GM21786 (cell line): ENCODE results near the gene BAIAP2L1.
"Not testable (repeated sequence)": the region's sequence is repeated elsewhere in the genome, so short reads cannot be mapped to it uniquely, and the experiment has no call there.

Experiments used
- ATAC-seq: cut with Tn5 transposase; IDR thresholded peaks from one replicate; pipeline ENCODE4 v1.9.1; 2021; ENCODE audit not compliant: unreplicated experiment

BAIAP2L1 gene

GRCh38 chr7:98399890-98400541 is 874 bp downstream of the BAIAP2L1 start:
- ATAC-seq: no peak

GRCh38 chr7:98399462-98399861 is 1.4 kb downstream of the BAIAP2L1 start:
- no peak for ATAC-seq

GRCh38 chr7:98398567-98399372 is 2.1 kb downstream of the BAIAP2L1 start:
- ATAC-seq: no peak

GRCh38 chr7:98396768-98397167 is 4.1 kb downstream of the BAIAP2L1 start:
- no peak for ATAC-seq

- ATAC-seq: no peak
Measured at GRCh38 chr7:98395951-98396350, 4.9 kb downstream of the BAIAP2L1 start.

- no peak for ATAC-seq
Measured at GRCh38 chr7:98395481-98395880, 5.4 kb downstream of the BAIAP2L1 start.

GRCh38 chr7:98394377-98394836 is 6.5 kb downstream of the BAIAP2L1 start:
- ATAC-seq: no peak

- ATAC-seq: no peak
Measured at GRCh38 chr7:98387544-98388226, 13.2 kb downstream of the BAIAP2L1 start.

GRCh38 chr7:98387131-98387530 is 13.8 kb downstream of the BAIAP2L1 start:
- no peak for ATAC-seq

GRCh38 chr7:98385532-98385931 is 15.4 kb downstream of the BAIAP2L1 start:
- not testable (repeated sequence) for ATAC-seq

GRCh38 chr7:98378210-98378819 is 22.6 kb downstream of the BAIAP2L1 start:
- no peak for ATAC-seq

GRCh38 chr7:98376711-98377110 is 24.2 kb downstream of the BAIAP2L1 start:
- no peak for ATAC-seq

- no peak for ATAC-seq
Measured at GRCh38 chr7:98375664-98376063, 25.2 kb downstream of the BAIAP2L1 start.

- ATAC-seq: no peak
Measured at GRCh38 chr7:98374285-98374680, 26.6 kb downstream of the BAIAP2L1 start.

- ATAC-seq: no peak
Measured at GRCh38 chr7:98372993-98373392, 27.9 kb downstream of the BAIAP2L1 start.

- no peak for ATAC-seq
Measured at GRCh38 chr7:98369726-98370125, 31.2 kb downstream of the BAIAP2L1 start.

GRCh38 chr7:98368716-98369115 is 32.2 kb downstream of the BAIAP2L1 start:
- no peak for ATAC-seq

- ATAC-seq: no peak
Measured at GRCh38 chr7:98366562-98366938, 34.3 kb downstream of the BAIAP2L1 start.

- no peak for ATAC-seq
Measured at GRCh38 chr7:98365863-98366561, 34.9 kb downstream of the BAIAP2L1 start.

GRCh38 chr7:98364220-98364619 is 36.7 kb downstream of the BAIAP2L1 start:
- ATAC-seq: no peak

- no peak for ATAC-seq
Measured at GRCh38 chr7:98362517-98362916, 38.4 kb downstream of the BAIAP2L1 start.
